Fibroblast of peridontal ligament (primary cell): Measurements from ENCODE around the gene IL22.

Source experiments
- DNase-seq: peaks from one replicate; pipeline ENCODE4 v3.0.0-alpha.2; 2010; ENCODE audit errors: extremely low read depth

IL22 gene

DNA sequence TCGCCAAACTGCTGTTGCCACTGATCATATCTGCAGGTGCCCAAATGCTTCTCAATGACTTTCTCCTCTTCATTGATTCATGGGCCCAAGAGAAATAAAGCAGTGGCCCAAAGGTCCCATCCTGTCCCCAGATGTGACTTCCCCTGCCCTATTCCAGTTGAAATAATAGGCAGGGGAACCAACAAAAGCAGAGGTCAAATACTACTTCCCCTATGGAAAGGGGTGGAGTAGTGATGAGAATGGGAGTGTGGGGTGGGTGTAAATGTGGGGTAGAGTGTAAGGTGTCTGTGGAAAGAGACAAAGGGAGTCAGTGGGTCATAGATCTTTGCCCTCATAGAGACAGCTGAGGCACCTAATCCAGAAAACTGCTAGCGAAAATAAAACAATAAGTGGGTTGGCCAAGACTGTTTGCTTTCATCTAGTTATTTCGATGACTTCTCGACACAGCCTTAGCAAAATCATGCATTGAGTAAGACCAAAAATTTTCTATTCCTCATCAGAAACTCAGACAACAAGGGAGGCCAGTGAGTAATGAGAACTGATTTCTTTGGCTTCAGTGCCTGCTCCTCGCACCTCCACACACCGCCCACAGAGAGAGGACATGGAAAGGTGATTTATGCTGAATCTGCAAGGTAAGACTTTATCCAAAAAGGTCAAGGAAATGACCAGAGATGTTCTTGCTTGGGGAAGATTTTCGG lies 10.9 kb upstream of the IL22 start:
- DNase-seq = no peak

DNA sequence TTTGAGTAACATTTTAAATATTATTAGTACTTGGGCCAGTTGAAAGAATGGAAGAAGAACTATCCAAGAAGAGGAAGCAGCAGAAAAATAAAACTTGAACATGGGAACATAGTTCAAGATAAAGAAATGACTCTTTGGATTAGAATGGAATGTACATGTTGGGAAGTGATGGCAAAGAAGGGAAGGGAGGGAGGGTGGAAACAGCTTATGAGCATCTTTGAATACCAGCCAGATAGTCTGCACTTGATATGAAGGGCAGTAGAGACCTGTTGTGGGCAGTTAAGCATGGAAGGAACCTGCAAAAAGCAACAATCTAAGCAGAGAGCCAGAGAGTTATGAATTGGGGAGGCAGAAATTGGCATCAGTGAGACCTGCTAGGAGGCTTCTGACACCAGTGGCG lies 10.0 kb upstream of the IL22 start:
- no peak for DNase-seq

GRCh38 chr12:68261896-68262295 lies 8.5 kb upstream of the IL22 start:
- DNase-seq = no peak

- DNase-seq = no peak
Measured at GRCh38 chr12:68260153-68260552, 6.7 kb upstream of the IL22 start.

GRCh38 chr12:68259318-68259940 lies 6.0 kb upstream of the IL22 start:
- no peak for DNase-seq

DNA sequence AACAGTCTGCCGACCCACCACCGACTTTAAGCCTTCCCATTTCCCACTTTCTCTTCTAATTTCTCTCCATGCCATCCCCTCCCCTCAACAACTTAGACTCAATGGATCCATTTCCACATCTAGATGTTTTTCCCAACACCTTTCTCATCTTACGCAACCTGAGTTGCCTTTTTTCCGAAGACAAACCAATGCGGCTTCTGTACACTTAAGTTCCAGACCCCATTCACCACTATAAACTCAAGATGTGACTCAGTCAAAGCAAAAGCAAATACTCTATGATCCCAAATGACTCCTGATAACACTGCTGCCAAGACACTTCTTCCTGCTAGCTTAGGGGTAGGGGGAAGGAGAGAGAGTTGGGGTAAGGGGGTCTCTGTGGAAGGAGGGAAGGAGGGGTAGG lies 1.3 kb downstream of the IL22 start:
- no peak for DNase-seq

DNA sequence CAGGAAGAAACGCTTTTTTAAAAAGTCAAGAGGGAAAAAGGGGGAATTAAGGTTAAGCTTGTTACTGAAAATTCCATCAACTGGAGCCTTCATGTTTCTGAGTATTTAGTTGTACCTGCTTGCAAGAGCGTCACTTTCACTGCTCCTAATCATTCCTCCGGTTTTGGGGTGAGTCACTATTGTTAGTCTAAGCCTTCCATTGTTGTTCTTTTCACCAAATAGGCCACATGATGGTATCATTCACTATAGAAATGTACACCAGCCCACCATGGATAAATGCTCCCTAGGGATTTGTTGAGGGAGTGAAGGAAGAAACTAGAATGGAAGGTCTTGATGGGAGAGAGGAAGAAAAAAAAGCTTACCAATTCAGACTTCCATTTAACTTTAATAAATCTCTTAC lies 3.0 kb downstream of the IL22 start:
- DNase-seq = no peak

DNA sequence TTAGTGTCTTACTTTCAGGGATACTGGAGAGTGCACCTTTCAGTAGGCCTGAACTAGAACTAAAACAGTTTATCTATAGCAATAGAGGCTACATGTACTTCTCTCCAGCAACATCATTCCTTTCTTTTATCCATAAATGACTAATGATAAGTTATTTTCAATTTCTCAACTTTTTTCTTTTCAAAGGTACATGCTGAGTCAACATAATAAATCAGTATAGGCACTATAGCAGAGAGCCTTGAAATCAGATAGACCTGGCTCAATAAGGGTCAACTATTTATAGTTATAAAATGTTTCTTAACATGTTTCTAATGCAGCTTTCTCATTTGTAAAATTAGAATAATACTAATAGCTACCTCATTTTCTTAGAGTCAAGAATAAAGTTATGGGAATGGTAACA lies 5.6 kb downstream of the IL22 start:
- DNase-seq = no peak

DNA sequence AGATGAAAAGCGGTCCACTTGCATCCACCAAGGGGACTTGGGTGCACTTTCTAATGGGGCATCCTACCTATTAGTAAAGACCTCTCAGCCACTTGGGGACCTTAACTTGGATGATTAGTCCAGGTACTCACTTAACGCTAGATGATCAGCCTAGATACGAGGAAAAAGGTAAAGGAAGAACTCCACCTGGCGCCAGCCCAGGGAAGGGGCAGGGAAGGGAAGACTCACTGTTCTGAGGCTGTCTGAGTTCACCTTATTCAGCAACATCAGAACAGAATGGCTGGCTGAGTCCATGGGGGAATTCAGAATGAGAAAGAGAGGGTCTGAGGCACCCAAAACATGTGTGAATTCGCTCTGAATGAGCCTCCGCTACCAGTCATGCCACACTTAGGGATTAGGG lies 7.1 kb downstream of the IL22 start:
- DNase-seq = no peak

DNA sequence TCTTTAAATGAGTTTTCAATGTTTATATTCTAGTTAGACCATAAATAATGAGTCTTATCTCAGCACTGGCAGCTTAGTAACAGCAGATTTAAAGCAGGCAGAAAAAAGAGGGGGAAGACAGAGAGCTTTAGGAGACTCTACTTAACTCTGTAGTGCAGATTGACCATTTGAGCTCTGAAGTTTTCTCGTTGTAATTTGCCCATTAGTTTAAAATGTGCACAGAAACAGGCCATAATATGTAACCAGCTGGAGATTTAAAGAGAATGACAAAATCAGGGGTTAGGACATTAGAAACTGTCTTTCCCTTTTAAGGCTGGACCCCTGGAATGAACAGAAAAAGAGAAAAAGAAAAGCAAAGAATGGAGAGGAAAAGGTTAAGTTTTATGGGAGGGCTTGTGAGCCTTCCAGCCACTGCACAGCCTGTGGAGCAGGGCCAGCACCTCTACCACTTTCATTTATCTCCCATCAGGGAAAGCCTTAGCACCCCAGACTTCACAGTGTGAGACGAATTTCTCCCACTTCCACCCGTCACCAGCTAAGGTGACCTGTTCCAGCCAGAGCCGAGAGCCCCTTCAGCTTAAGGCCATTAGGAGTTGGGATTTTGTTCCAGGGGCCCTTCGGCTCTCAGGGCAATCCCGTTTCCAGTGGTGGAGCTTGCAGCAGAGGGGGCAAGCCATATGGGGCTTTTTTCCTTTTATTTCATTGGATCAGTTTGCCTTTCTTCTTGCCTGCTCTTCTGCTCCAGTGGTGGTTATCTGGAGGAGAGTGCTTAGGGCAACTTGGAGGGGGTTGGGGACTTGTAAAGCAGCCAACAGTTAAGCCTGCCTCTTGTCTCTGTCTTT lies 8.0 kb downstream of the IL22 start:
- DNase-seq = no peak

DNA sequence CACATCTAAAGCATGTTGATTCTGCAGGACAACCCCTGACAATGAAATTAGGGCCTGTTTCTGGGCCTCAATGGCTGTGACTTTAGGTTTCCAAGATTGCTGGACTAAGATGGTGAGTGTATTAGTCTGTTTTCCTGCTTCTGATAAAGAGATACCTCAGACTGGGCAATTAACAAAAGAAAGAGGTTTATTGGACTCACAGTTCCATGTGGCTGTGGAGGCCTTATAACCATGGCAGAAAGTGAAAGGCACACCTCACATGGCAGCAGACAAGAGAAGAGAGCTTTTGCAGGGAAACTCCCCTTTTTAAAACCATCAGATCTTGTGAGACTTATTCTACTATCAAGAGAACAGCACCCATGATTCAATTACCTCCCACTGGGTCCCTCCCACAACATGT lies 10.6 kb downstream of the IL22 start:
- no peak for DNase-seq

- DNase-seq = peak; percentile 42
Measured at GRCh38 chr12:68240975-68241374, 12.4 kb downstream of the IL22 start.

GRCh38 chr12:68240079-68240478 lies 13.3 kb downstream of the IL22 start:
- DNase-seq = peak; percentile 72

DNA sequence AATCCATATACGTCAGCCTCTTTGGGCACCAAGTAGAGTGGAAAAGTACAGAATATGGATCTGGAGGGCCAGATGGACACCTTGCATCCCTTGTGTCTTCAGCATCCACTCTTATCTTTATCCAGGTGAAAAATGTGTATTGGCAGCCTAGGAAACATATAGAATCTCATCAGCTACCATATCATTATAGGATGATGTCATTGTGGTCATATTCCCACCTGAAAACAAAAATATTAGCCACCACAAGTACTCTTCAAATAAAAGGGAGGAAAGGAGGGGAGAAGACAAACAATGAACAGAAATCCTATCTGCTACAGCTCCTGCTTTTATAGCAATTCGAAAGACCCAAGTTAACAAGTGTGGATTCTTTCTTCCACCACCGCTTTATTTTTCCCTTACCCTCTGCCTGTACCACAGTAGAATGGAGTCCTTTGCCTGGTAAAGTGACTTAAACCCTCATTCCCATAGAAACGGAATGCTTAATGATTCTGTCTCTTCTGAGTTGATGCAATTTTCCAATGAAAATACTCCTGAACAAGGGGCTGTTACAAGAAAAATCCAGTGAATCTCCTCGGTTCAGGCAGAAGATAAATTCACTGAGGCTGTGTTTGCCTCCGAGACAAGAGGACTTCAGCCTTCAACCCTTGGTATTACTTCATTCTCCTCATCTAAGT lies 14.0 kb downstream of the IL22 start:
- no peak for DNase-seq

- no peak for DNase-seq
Measured at GRCh38 chr12:68237619-68238018, 15.8 kb downstream of the IL22 start.

DNA sequence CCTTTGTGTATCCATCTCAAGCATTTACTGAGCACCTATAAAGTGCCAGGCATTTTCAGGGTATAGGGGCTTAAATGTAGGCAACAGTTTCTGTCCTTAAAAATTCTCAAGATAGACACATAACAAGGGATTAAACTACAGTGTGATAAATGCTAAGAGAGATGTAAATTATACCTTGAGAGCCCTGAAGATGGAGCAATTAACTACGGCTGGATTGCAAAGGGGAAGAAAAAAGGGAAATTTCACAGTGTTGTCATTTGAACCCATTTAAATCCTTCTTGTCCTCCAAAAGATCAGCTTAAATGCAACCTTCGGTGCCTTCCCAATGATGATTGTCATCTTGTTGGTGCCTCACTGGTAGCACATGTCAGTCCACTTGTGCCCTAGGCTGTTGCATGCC lies 16.3 kb downstream of the IL22 start:
- peak; percentile 45 for DNase-seq

DNA sequence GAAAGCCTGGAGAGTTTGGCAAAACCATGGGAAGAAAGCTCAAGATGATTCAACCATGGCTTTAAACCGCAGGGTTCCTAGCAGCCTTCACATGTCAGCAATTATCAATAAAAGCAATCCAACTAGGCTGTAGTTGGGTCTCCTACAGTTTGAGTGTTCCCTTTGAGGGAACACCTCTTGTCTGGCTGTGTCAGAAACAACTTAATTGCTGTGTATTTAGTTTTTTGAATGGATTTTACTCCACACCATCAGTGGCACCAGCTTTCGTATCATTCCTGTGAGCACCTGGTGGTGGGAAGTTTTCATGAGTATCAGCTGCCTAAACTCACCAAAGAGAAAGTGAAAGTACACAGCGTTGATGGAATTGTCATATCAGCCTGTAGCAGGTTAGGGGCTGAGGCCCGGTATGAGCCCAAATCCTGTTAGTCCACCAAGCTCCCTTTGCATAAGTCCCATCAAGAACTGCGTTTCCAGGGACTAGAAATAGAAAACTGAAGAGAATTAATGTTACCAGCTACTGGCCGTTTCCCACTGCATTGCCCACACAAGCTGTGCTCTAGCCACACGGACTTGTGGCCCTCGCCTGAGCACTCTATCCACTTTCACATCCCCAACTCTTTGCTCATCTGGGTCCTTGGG lies 16.9 kb downstream of the IL22 start:
- peak; percentile 34 for DNase-seq

GRCh38 chr12:68235576-68235975 lies 17.8 kb downstream of the IL22 start:
- DNase-seq = no peak

DNA sequence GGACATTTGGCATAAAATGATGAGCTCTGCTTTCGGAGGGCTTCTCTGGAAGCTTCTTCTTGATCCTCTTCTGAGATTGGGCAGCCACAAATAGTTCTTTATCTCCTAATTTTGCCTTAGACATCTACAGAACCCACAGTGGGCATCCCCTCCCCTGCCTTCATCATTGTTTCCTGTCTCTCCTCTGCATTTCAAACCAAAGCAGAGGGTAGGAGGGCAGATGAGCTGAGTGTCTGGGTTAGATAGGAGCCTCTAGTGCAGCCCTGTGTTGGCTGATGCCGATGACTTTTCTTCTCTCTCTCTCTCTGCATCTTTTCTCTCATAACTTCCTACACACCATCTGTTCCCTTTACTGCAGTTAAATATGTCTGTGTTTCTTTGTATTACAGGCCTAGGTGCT lies 19.3 kb downstream of the IL22 start:
- DNase-seq = no peak

DNA sequence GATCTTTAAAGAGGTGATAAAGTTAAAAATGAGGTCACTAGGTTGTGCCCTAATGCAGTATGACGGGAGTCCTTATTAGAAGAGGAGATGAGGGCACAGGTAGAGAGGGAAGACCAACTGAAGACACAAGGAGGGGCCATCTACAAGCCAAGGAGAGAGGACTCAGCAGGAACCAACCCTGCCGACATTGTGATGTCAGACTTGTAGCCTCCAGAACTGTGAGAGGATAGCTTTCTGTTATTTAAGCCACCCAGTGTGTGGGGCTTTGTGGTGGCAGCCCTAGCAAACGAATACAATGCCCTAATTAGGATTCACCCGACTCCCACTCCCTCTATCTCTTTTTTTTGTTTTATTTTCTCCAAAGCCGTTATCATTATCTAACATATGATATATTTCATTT lies 19.9 kb downstream of the IL22 start:
- no peak for DNase-seq

DNA sequence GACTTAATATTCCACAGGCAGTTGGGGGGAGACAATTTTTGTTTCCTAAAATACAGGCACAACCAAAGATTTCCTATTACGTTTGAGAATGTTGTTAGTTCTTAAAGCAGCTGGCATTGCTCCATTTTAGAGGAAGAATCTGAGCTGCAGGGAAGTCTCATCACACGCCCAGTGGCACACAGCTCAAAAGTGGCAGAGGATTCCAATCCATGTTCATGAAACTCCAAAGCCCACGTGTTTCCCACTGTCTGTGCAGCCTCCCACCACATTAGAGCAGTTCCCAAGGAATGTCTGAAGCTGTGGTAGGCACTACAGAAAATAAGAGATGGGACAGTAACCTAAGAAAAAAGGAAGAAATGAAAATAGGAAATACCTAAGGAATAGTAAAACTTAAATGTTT lies 21.7 kb downstream of the IL22 start:
- DNase-seq = no peak

DNA sequence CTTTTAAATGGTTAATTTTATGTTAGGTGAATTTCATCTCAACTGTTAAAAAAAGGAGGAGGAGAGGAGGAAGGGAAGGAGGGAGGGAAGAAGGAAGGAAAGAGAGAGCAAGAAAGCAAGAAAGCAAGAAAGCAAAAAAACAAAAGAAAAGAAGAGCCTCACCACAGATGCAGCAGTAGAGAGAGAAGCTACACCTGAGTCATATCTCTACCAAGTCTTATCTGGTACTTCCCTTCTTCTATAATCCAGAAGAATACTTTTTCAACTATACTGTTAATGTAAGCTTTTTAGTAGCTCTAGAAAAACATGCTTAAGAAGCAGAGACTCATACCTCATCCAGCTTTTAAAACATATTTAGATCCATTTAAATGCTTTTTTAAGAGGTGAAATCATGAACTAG lies 22.2 kb downstream of the IL22 start:
- no peak for DNase-seq
